BE2C (cell line): ENCODE measurements around the gene BLTP3A.
"Not testable (repeated sequence)": the region's sequence is repeated elsewhere in the genome, so short reads cannot be mapped to it uniquely, and the experiment has no call there.

Source experiments
- DNase-seq: peaks from one replicate; pipeline ENCODE4 v3.0.0-alpha.2; 2020
- H3K27me3 ChIP-seq: fragments of 250-450 bp; sonication (Bioruptor Pico); 2 replicates; pipeline ENCODE4 v1.5.1; 2020; ENCODE audit warnings: mild to moderate bottlenecking
- H3K36me3 ChIP-seq: fragments of 250-450 bp; sonication (Bioruptor Pico); 2 replicates; pipeline ENCODE4 v1.5.1; 2020; ENCODE audit warnings: mild to moderate bottlenecking
- H3K4me1 ChIP-seq: fragments of 250-450 bp; sonication (Bioruptor Pico); 2 replicates; pipeline ENCODE4 v1.5.1; 2020
- H3K4me3 ChIP-seq: 2 replicates; pipeline ENCODE4 v1.5.1; 2011; ENCODE audit warnings: low read depth, low read length
- H3K9me3 ChIP-seq: fragments of 250-450 bp; sonication (Bioruptor Pico); 2 replicates; pipeline ENCODE4 v1.5.1; 2020
- TF ChIP-seq, protein P1 (sequence below): IDR thresholded peaks from 2 replicates; pipeline ENCODE4 v1.5.1; 2012; ENCODE audit warnings: mild to moderate bottlenecking, low read depth, low read length

BLTP3A gene

DNA sequence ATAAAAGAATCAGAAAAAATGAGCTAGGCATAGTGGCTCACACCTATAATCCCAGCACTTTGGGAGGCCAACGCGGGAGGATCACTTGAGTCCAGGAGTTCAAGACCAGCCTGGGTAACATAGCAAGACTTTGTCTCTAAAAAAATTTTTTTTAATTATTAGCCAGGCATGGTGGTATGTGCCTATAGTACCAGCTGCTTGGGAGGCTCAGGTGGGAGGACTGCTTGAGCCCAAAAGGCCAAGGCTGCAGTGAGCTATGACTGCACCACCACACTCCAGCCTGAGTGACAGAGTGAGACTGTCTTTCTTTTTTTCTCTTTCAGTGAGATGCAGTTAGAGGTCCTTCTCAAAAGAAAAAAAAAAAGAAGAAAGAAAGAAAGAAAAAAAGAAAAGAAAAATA, 43.1 kb upstream of the BLTP3A start:
- DNase-seq: no peak
- no peaks in the 10 kb centered on the region for H3K36me3 ChIP-seq
- no peak overlapping the region for H3K4me3 ChIP-seq
- TF ChIP-seq, protein P1, sequence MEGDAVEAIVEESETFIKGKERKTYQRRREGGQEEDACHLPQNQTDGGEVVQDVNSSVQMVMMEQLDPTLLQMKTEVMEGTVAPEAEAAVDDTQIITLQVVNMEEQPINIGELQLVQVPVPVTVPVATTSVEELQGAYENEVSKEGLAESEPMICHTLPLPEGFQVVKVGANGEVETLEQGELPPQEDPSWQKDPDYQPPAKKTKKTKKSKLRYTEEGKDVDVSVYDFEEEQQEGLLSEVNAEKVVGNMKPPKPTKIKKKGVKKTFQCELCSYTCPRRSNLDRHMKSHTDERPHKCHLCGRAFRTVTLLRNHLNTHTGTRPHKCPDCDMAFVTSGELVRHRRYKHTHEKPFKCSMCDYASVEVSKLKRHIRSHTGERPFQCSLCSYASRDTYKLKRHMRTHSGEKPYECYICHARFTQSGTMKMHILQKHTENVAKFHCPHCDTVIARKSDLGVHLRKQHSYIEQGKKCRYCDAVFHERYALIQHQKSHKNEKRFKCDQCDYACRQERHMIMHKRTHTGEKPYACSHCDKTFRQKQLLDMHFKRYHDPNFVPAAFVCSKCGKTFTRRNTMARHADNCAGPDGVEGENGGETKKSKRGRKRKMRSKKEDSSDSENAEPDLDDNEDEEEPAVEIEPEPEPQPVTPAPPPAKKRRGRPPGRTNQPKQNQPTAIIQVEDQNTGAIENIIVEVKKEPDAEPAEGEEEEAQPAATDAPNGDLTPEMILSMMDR: no peak
- no peaks in the 10 kb centered on the region for H3K4me1 ChIP-seq
- H3K27me3 ChIP-seq: no peaks in the 10 kb centered on the region
- no peaks in the 10 kb centered on the region for H3K9me3 ChIP-seq

DNA sequence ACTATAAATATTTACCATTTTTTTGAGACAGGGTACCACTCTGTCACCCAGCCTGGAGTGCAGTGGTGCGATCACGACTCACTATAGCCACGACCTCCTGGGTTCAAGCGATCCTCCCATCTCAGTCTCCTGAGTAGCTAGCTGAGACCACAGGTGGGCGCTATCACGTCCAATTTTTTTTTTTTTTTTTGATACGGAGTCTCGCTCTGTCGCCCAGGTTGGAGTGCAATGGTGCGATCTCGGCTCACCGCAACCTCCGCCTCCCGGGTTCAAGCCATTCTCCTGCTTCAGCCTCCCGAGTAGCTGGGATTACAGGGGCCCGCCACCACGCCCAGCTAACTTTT, 35.4 kb upstream of the BLTP3A start:
- not testable (repeated sequence) for H3K27me3 ChIP-seq, H3K9me3 ChIP-seq, H3K36me3 ChIP-seq, H3K4me1 ChIP-seq
- TF ChIP-seq, protein P1: peak; percentile 55
- peak overlapping the region; percentile 85 for H3K4me3 ChIP-seq
- DNase-seq: peak; percentile 33

DNA sequence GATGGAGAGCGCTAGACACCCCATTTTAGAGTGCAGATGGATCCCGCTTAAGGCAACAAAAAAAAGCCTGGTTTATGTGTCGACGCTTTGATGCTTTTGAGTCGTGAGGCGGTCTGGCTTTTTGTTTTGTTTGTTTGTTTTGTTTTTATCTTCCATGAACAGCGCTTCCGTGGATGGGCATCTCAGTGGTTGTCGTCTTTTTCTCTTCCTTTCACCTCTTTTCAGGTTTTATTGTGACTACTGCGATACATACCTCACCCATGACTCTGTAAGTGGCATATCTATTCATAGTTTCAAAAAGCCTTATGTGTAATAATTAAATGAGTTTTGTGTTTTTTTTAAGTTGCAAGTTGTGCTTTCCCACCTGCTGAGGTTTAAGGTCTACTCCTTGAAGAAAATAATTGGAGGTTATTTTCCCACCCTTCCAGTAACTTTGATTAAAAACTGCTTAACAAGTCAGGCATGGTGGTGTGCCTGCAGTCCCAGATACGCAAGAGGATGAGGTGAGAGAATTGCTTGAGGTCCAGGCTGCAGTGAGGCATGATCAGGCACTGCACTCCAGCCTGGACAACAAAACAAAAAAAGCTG, 34.1 kb upstream of the BLTP3A start:
- no peak for DNase-seq
- Histone ChIP-seq H3K9me3 (no peaks in the 10 kb centered on the region), H3K27me3 (no peaks in the 10 kb centered on the region), H3K36me3 (peaks cover 16% of the 10 kb centered on the region), H3K4me3 (peak overlapping the region; percentile 85), H3K4me1 (no peaks in the 10 kb centered on the region)
- TF ChIP-seq, protein P1: no peak

DNA sequence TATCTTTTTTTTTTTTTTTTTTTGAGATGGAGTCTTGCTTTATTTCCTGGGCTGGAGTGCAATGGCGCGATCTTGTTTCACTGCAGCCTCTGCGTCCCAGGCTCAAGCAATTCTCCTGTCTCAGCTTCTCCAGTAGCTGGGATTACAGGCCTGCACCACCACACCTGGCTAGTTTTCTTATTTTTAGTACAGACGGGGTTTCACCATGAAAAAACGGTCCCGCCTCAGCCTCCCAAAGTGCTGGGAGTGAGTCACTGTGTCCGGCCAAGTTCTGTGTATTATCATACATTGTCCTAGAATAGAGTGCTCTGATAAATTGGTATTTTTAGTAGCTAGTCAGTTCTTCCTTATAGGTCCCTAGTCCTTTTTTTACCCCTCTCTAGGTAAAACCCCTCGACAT, 31.8 kb upstream of the BLTP3A start:
- Histone ChIP-seq H3K27me3 (no peaks in the 10 kb centered on the region), H3K4me3 (no peak overlapping the region), H3K36me3 (peaks cover 35% of the 10 kb centered on the region), H3K9me3 (no peaks in the 10 kb centered on the region), H3K4me1 (no peaks in the 10 kb centered on the region)
- DNase-seq: no peak
- TF ChIP-seq, protein P1: no peak

DNA sequence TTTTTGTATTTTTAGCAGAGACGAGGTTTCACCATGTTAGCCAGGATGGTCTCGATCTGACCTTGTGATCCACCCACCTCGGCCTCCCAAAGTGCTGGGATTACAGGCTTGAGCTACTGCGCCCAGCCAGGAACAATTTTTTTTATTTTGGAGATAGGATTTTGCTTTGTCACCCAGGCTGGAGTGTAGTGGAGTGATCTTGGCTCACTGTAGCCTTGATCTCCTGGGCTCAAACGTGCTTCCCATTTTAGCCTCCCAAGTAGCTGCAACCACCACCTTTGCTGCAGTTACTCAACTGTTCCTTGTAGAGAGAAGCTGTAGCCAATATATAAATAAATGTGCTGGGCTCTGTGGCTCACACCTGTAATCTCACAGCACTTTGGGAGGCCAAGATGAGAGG, 30.2 kb upstream of the BLTP3A start:
- H3K27me3 ChIP-seq, H3K4me1 ChIP-seq, H3K9me3 ChIP-seq, DNase-seq, H3K4me3 ChIP-seq: not testable (repeated sequence)
- H3K36me3 ChIP-seq: peaks cover 48% of the 10 kb centered on the region

DNA sequence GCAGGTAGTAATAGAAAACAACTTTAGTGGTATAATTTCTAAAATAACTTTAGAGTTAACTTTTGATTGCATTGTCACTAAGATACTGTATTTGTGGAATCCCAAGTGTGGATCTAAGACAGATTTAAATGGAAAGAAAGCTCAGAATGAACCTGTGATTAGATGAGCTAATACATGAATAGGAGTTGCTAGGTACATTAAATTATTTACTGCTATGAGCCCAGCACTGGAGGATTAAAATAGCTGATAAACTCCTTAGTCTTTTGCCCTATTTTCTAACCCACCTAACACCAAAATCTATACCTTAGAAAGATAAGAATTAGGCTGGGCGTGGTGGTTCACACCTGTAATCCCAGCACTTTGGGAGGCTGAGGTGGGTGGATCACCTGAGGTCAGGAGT, 23.7 kb upstream of the BLTP3A start:
- peaks cover 71% of the 10 kb centered on the region for H3K36me3 ChIP-seq
- DNase-seq: no peak
- H3K4me3 ChIP-seq: no peak overlapping the region
- H3K27me3 ChIP-seq: no peaks in the 10 kb centered on the region
- TF ChIP-seq, protein P1: no peak
- no peaks in the 10 kb centered on the region for H3K4me1 ChIP-seq
- H3K9me3 ChIP-seq: no peaks in the 10 kb centered on the region

DNA sequence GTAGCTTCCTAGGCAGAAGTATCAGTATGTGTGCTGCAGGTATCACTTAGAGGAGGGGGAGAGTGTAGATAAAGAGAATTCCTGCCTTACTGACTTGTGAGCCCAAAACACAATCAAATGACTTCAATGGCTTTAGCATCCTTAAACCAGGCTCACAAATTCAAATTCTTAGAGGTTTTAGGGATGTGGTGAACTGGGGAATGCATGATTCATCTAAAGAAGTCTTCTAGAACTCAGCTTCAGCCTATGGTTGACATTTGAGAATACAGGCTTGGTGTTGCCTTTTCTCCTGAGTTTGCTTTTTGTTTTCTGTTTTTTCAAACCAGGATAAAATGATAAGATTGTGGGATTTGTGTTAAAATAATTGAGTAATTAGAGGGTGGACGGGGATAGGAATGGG, 20.2 kb upstream of the BLTP3A start:
- H3K4me1 ChIP-seq: no peaks in the 10 kb centered on the region
- no peaks in the 10 kb centered on the region for H3K27me3 ChIP-seq
- no peak overlapping the region for H3K4me3 ChIP-seq
- H3K9me3 ChIP-seq: no peaks in the 10 kb centered on the region
- TF ChIP-seq, protein P1: no peak
- DNase-seq: no peak
- peaks cover 64% of the 10 kb centered on the region for H3K36me3 ChIP-seq
